Neural progenitor cell (in vitro differentiated cells): ENCODE results near the gene EFHC2. TPM values are rescaled to one million over a fixed set of nuclear protein-coding genes. Genes with fewer than 3 reads are reported as not detected.

ENCODE experiments used
- DNase-seq: peaks from one replicate; pipeline ENCODE4 v3.0.0-alpha.2; 2016; ENCODE audit warnings: low spot score
- H2AFZ ChIP-seq: fragments of 200-600 bp; sonication (generic); replicated peaks from 2 replicates; pipeline ENCODE4 v1.6.1; 2016; ENCODE audit warnings: antibody characterized with exemption
- H3F3A ChIP-seq: fragments of 200-600 bp; sonication (generic); 2 replicates; pipeline ENCODE4 v1.6.1; 2016; ENCODE audit warnings: antibody characterized with exemption, low read depth
- H3K27ac ChIP-seq: fragments of 200-600 bp; sonication (generic); 2 replicates; pipeline ENCODE4 v1.5.1; 2016; ENCODE audit warnings: mild to moderate bottlenecking
- H3K27me3 ChIP-seq: fragments of 200-600 bp; sonication (generic); 2 replicates; pipeline ENCODE4 v1.6.1; 2016; ENCODE audit warnings: mild to moderate bottlenecking, moderate library complexity
- H3K36me3 ChIP-seq: fragments of 200-600 bp; sonication (generic); 2 replicates; pipeline ENCODE4 v1.5.1; 2016
- H3K4me1 ChIP-seq: fragments of 200-600 bp; sonication (generic); 2 replicates; pipeline ENCODE4 v1.6.1; 2016; ENCODE audit warnings: mixed run types
- H3K4me2 ChIP-seq: fragments of 200-600 bp; sonication (generic); 2 replicates; pipeline ENCODE4 v1.6.1; 2016
- H3K4me3 ChIP-seq: fragments of 200-600 bp; sonication (generic); 2 replicates; pipeline ENCODE4 v1.5.1; 2016
- H3K79me2 ChIP-seq: fragments of 200-600 bp; sonication (generic); 2 replicates; pipeline ENCODE4 v1.6.1; 2016; ENCODE audit warnings: low read depth
- H3K9ac ChIP-seq: fragments of 200-600 bp; sonication (generic); 2 replicates; pipeline ENCODE4 v1.6.1; 2016
- H3K9me3 ChIP-seq: fragments of 200-600 bp; sonication (generic); 2 replicates; pipeline ENCODE4 v1.5.1; 2016; ENCODE audit warnings: low read depth
- H4K20me1 ChIP-seq: fragments of 200-600 bp; sonication (generic); 2 replicates; pipeline ENCODE4 v1.6.1; 2016; ENCODE audit warnings: low read depth
- H3K27ac Mint-ChIP-seq: 3 replicates; pipeline ENCODE4 v1.8.0; 2021; ENCODE audit warnings: mixed read lengths
- H3K27me3 Mint-ChIP-seq: 2 replicates; pipeline ENCODE4 v1.8.0; 2022; ENCODE audit warnings: low read depth, mild to moderate bottlenecking, inconsistent platforms, moderate library complexity, mixed read lengths; ENCODE audit not compliant: insufficient read depth
- H3K36me3 Mint-ChIP-seq: 3 replicates; pipeline ENCODE4 v1.8.0; 2021; ENCODE audit warnings: mixed read lengths
- H3K4me1 Mint-ChIP-seq: 3 replicates; pipeline ENCODE4 v1.8.0; 2021; ENCODE audit warnings: mixed read lengths
- H3K4me3 Mint-ChIP-seq: 3 replicates; pipeline ENCODE4 v1.8.0; 2021; ENCODE audit warnings: mild to moderate bottlenecking, moderate library complexity, mixed read lengths
- H3K9me3 Mint-ChIP-seq: 3 replicates; pipeline ENCODE4 v1.8.0; 2020; ENCODE audit warnings: mixed read lengths
- EZH2 ChIP-seq: fragments of 200-600 bp; sonication (generic); IDR thresholded peaks from 2 replicates; pipeline ENCODE4 v1.6.1; 2017; ENCODE audit warnings: antibody characterized with exemption, mild to moderate bottlenecking, moderate library complexity
- EZH2phosphoT487 ChIP-seq: fragments of 200-600 bp; sonication (generic); IDR thresholded peaks from 2 replicates; pipeline ENCODE4 v1.6.1; 2017; ENCODE audit warnings: antibody characterized with exemption
- total RNA-seq: library from RNA; depleted of rRNA; stranded (reverse); fragments of >200 nt; gene quantifications from 2 replicates; pipeline ENCODE4 v1.2.3, GENCODE V29; 2015; ENCODE audit warnings: low replicate concordance
- TF ChIP-seq, protein P1 (sequence below): fragments of 200-600 bp; sonication (generic); IDR thresholded peaks from 2 replicates; pipeline ENCODE4 v1.5.1; 2017; ENCODE audit warnings: antibody characterized with exemption, mild to moderate bottlenecking

Gene EFHC2
- total RNA-seq, 1 donor from 2014 or later: 3.2 TPM

DNA sequence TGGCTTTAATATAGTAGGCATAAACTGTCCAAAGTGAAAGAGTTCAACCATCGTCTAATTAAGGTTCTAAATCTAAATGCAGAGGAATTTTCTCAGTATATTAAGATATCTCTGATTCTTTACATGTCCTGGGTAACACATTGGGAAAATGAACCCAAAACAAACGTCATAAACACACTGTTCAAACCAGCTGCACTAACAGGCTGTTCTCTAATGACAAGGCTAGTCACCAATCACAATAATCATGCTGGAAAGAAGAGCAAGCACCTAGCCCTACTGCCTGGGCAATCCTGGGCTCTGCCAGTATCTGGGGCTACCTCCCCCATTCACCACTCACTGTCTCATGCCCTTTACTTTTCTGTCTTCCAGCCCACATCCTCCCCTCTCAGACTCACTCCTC lies 107.9 kb downstream of the EFHC2 start:
- no peaks in the 10 kb centered on the region for H3K36me3 ChIP-seq
- no peaks in the 10 kb centered on the region for H3F3A ChIP-seq
- TF ChIP-seq, protein P1, sequence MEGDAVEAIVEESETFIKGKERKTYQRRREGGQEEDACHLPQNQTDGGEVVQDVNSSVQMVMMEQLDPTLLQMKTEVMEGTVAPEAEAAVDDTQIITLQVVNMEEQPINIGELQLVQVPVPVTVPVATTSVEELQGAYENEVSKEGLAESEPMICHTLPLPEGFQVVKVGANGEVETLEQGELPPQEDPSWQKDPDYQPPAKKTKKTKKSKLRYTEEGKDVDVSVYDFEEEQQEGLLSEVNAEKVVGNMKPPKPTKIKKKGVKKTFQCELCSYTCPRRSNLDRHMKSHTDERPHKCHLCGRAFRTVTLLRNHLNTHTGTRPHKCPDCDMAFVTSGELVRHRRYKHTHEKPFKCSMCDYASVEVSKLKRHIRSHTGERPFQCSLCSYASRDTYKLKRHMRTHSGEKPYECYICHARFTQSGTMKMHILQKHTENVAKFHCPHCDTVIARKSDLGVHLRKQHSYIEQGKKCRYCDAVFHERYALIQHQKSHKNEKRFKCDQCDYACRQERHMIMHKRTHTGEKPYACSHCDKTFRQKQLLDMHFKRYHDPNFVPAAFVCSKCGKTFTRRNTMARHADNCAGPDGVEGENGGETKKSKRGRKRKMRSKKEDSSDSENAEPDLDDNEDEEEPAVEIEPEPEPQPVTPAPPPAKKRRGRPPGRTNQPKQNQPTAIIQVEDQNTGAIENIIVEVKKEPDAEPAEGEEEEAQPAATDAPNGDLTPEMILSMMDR: no peak
- TF ChIP-seq EZH2: no peak
- no peak for TF ChIP-seq EZH2phosphoT487
- no peaks in the 10 kb centered on the region for H3K79me2 ChIP-seq
- peaks cover 2% of the 10 kb centered on the region for H3K4me1 Mint-ChIP-seq
- no peaks in the 10 kb centered on the region for H3K27me3 ChIP-seq
- DNase-seq: no peak
- no peaks in the 10 kb centered on the region for H3K4me1 ChIP-seq
- no peaks in the 10 kb centered on the region for H3K36me3 Mint-ChIP-seq
- no peak overlapping the region for H2AFZ ChIP-seq
- H4K20me1 ChIP-seq: no peaks in the 10 kb centered on the region
- H3K4me2 ChIP-seq: no peak overlapping the region
- H3K4me3 ChIP-seq: no peak overlapping the region
- no peaks in the 10 kb centered on the region for H3K9me3 Mint-ChIP-seq
- H3K4me3 Mint-ChIP-seq: no peak overlapping the region
- H3K27me3 Mint-ChIP-seq: no peaks in the 10 kb centered on the region
- H3K9ac ChIP-seq: no peak overlapping the region
- H3K27ac Mint-ChIP-seq: no peak overlapping the region
- no peaks in the 10 kb centered on the region for H3K9me3 ChIP-seq
- no peak overlapping the region for H3K27ac ChIP-seq

DNA sequence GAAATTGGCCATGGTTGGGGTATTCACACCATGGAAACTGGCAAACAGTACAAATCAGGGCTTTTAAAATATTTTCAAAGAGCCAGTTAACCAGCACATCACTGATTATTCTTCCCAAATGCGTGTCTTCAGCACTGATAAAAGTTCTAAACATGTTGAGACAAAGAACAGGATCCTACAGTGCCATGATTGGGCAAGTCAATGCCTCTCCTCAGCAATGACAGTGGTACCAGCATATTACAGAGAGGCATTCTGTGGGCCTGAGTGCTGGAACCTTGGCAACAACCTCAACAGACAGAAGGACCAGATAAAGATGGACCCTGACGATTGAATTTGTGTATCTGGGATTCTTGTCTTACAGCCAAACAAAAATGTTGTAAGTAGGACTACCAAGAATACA lies 108.9 kb downstream of the EFHC2 start:
- Histone ChIP-seq H3K4me1 (no peaks in the 10 kb centered on the region), H3K9ac (no peak overlapping the region), H3K79me2 (no peaks in the 10 kb centered on the region), H3K27me3 (no peaks in the 10 kb centered on the region), H3K27ac (no peak overlapping the region), H2AFZ (no peak overlapping the region), H3K4me3 (no peak overlapping the region), H3K36me3 (no peaks in the 10 kb centered on the region), H3F3A (no peaks in the 10 kb centered on the region), H4K20me1 (no peaks in the 10 kb centered on the region), H3K4me2 (no peak overlapping the region), H3K9me3 (no peaks in the 10 kb centered on the region)
- no peak overlapping the region for H3K4me3 Mint-ChIP-seq
- H3K4me1 Mint-ChIP-seq: no peaks in the 10 kb centered on the region
- TF ChIP-seq EZH2 (no peak), EZH2phosphoT487 (no peak)
- TF ChIP-seq, protein P1: no peak
- H3K36me3 Mint-ChIP-seq: no peaks in the 10 kb centered on the region
- H3K9me3 Mint-ChIP-seq: no peaks in the 10 kb centered on the region
- H3K27me3 Mint-ChIP-seq: no peaks in the 10 kb centered on the region
- no peak overlapping the region for H3K27ac Mint-ChIP-seq
- no peak for DNase-seq

DNA sequence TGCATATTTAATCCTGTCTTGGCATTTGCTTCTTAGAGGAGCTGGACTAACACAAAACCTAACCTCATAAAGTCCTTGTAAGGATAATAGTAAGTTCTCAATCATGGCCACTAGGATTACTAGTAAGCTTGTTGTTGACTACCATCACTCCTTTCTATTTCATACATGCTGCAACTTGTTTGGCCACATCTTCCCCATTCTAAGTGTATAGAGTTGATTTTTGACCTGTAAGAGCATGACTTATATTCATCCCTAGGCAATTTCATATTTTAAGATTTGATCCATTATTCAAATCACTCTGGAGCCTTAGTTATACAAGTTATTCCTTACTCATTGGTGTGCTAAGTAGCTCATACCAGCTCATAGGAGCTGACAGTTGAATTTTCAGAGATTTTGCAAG lies 109.4 kb downstream of the EFHC2 start:
- H3K4me1 Mint-ChIP-seq: no peaks in the 10 kb centered on the region
- no peaks in the 10 kb centered on the region for H3K79me2 ChIP-seq
- H3K9me3 ChIP-seq: no peaks in the 10 kb centered on the region
- no peaks in the 10 kb centered on the region for H3K27me3 ChIP-seq
- no peaks in the 10 kb centered on the region for H3K36me3 Mint-ChIP-seq
- H3K9ac ChIP-seq: no peak overlapping the region
- H3K27me3 Mint-ChIP-seq: no peaks in the 10 kb centered on the region
- H4K20me1 ChIP-seq: no peaks in the 10 kb centered on the region
- H3K4me3 ChIP-seq: no peak overlapping the region
- H3K27ac Mint-ChIP-seq: no peak overlapping the region
- H3K36me3 ChIP-seq: no peaks in the 10 kb centered on the region
- no peak overlapping the region for H2AFZ ChIP-seq
- no peak overlapping the region for H3K27ac ChIP-seq
- H3K4me2 ChIP-seq: no peak overlapping the region
- no peak for TF ChIP-seq EZH2phosphoT487
- no peak for TF ChIP-seq EZH2
- TF ChIP-seq, protein P1: no peak
- H3K9me3 Mint-ChIP-seq: no peaks in the 10 kb centered on the region
- H3F3A ChIP-seq: no peaks in the 10 kb centered on the region
- H3K4me1 ChIP-seq: no peaks in the 10 kb centered on the region
- no peak overlapping the region for H3K4me3 Mint-ChIP-seq
- no peak for DNase-seq

DNA sequence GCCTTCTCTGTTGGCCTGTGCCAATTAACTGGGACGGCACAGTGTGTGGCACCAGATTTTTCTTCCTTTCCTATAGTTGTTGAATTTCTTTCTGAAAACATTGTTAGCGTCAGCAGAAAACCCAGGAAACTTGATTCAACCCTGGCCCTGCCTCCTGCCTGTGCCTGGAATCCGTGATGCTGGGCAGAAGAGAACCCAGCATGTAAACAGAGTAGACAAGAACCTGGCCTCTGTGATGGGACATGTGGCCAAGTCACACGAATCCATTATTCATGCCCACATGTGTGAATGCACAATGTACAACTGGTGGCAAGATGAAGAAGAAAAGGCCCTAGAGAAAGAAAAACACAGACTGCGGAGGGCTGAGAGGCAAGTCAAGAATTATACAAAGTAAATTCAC lies 111.4 kb downstream of the EFHC2 start:
- no peak overlapping the region for H3K27ac ChIP-seq
- no peaks in the 10 kb centered on the region for H3K9me3 ChIP-seq
- TF ChIP-seq, protein P1: no peak
- TF ChIP-seq EZH2 (no peak), EZH2phosphoT487 (no peak)
- peaks cover 6% of the 10 kb centered on the region for H3K4me1 Mint-ChIP-seq
- no peak overlapping the region for H3K4me2 ChIP-seq
- no peak overlapping the region for H3K9ac ChIP-seq
- no peaks in the 10 kb centered on the region for H3F3A ChIP-seq
- H3K36me3 ChIP-seq: no peaks in the 10 kb centered on the region
- no peak for DNase-seq
- no peaks in the 10 kb centered on the region for H3K9me3 Mint-ChIP-seq
- no peak overlapping the region for H3K27ac Mint-ChIP-seq
- H4K20me1 ChIP-seq: no peaks in the 10 kb centered on the region
- no peaks in the 10 kb centered on the region for H3K27me3 Mint-ChIP-seq
- H3K36me3 Mint-ChIP-seq: no peaks in the 10 kb centered on the region
- no peaks in the 10 kb centered on the region for H3K4me1 ChIP-seq
- H3K79me2 ChIP-seq: no peaks in the 10 kb centered on the region
- no peak overlapping the region for H2AFZ ChIP-seq
- no peak overlapping the region for H3K4me3 Mint-ChIP-seq
- H3K27me3 ChIP-seq: no peaks in the 10 kb centered on the region
- no peak overlapping the region for H3K4me3 ChIP-seq
